H9 (cell line): ENCODE measurements around the gene MAPK11. TPM values are rescaled to one million over a fixed set of nuclear protein-coding genes. Genes with fewer than 3 reads are reported as not detected.

Source experiments
- DNase-seq: peaks from one replicate; pipeline ENCODE4 v3.0.0-alpha.2; 2017
- H2AFZ ChIP-seq: one replicate; pipeline ENCODE4 v1.6.1; 2013; ENCODE audit warnings: mild to moderate bottlenecking, low read length, control low read depth, moderate library complexity
- H2AK5ac ChIP-seq: 2 replicates; pipeline ENCODE4 v1.6.1; 2013; ENCODE audit warnings: low read length, control low read depth, mixed read lengths; ENCODE audit not compliant: insufficient read length
- H2BK120ac ChIP-seq: one replicate; pipeline ENCODE4 v1.6.1; 2013; ENCODE audit warnings: low read depth, mild to moderate bottlenecking, low read length, control low read depth, inconsistent platforms; ENCODE audit not compliant: poor library complexity, severe bottlenecking
- H2BK12ac ChIP-seq: 2 replicates; pipeline ENCODE4 v1.6.1; 2013; ENCODE audit warnings: low read length, control low read depth, mixed read lengths, low read depth; ENCODE audit not compliant: insufficient read length
- H2BK15ac ChIP-seq: 2 replicates; pipeline ENCODE4 v1.6.1; 2013; ENCODE audit warnings: low read depth, low read length, control low read depth
- H2BK20ac ChIP-seq: one replicate; pipeline ENCODE4 v1.6.1; 2013; ENCODE audit warnings: low read depth, mild to moderate bottlenecking, low read length, control low read depth, inconsistent platforms; ENCODE audit not compliant: poor library complexity, severe bottlenecking
- H2BK5ac ChIP-seq: 2 replicates; pipeline ENCODE4 v1.6.1; 2013; ENCODE audit warnings: low read length, control low read depth, mixed read lengths; ENCODE audit not compliant: insufficient read length
- H3K14ac ChIP-seq: 2 replicates; pipeline ENCODE4 v1.6.1; 2013; ENCODE audit warnings: low read length, control low read depth; ENCODE audit not compliant: insufficient read depth
- H3K18ac ChIP-seq: 2 replicates; pipeline ENCODE4 v1.6.1; 2013; ENCODE audit warnings: low read depth, mild to moderate bottlenecking, mixed read lengths, low read length, control low read depth; ENCODE audit not compliant: insufficient read length
- H3K23ac ChIP-seq: 2 replicates; pipeline ENCODE4 v1.6.1; 2013; ENCODE audit warnings: low read length, control low read depth, mixed read lengths, low read depth; ENCODE audit not compliant: insufficient read length
- H3K23me2 ChIP-seq: 2 replicates; pipeline ENCODE4 v1.6.1; 2013; ENCODE audit warnings: low read depth, mild to moderate bottlenecking, mixed read lengths, low read length, control low read depth; ENCODE audit not compliant: insufficient read length, poor library complexity, severe bottlenecking
- H3K27ac ChIP-seq: 2 replicates; pipeline ENCODE4 v1.5.1; 2013; ENCODE audit warnings: low read length, control low read depth, mixed read lengths, low read depth; ENCODE audit not compliant: insufficient read length
- H3K27me3 ChIP-seq: 2 replicates; pipeline ENCODE4 v1.6.1; 2013; ENCODE audit warnings: low read length, control low read depth, inconsistent platforms; ENCODE audit not compliant: insufficient read depth
- H3K4ac ChIP-seq: 2 replicates; pipeline ENCODE4 v1.6.1; 2013; ENCODE audit warnings: low read depth, mild to moderate bottlenecking, control low read depth, inconsistent platforms, low read length, moderate library complexity
- H3K4me1 ChIP-seq: 2 replicates; pipeline ENCODE4 v1.6.1; 2013; ENCODE audit warnings: low read length, control low read depth, inconsistent platforms; ENCODE audit not compliant: insufficient read depth
- H3K4me2 ChIP-seq: 2 replicates; pipeline ENCODE4 v1.6.1; 2013; ENCODE audit warnings: low read length, control low read depth, mixed read lengths; ENCODE audit not compliant: insufficient read length, insufficient read depth
- H3K56ac ChIP-seq: 2 replicates; pipeline ENCODE4 v1.6.1; 2013; ENCODE audit warnings: low read depth, mild to moderate bottlenecking, mixed read lengths, low read length, control low read depth; ENCODE audit not compliant: insufficient read length
- H3K79me1 ChIP-seq: 2 replicates; pipeline ENCODE4 v1.6.1; 2013; ENCODE audit warnings: low read depth, mild to moderate bottlenecking, moderate library complexity, low read length, control low read depth, inconsistent platforms; ENCODE audit not compliant: insufficient read depth, poor library complexity, severe bottlenecking
- H3K79me2 ChIP-seq: 2 replicates; pipeline ENCODE4 v1.6.1; 2013; ENCODE audit warnings: low read length, control low read depth, inconsistent platforms; ENCODE audit not compliant: insufficient read depth
- H3K9ac ChIP-seq: 2 replicates; pipeline ENCODE4 v1.6.1; 2013; ENCODE audit warnings: low read length, control low read depth, mixed read lengths; ENCODE audit not compliant: insufficient read length; ENCODE audit errors: extremely low read depth
- H3K9me3 ChIP-seq: one replicate; pipeline ENCODE4 v1.6.1; 2013; ENCODE audit warnings: low read depth, low read length, inconsistent platforms; ENCODE audit not compliant: control insufficient read depth
- H3T11ph ChIP-seq: one replicate; pipeline ENCODE4 v1.6.1; 2013; ENCODE audit warnings: mild to moderate bottlenecking, low read length, control low read depth, inconsistent platforms
- H4K20me1 ChIP-seq: one replicate; pipeline ENCODE4 v1.6.1; 2013; ENCODE audit not compliant: control insufficient read depth, insufficient read length, insufficient read depth
- H4K5ac ChIP-seq: 2 replicates; pipeline ENCODE4 v1.6.1; 2013; ENCODE audit warnings: low read depth, mild to moderate bottlenecking, mixed read lengths, low read length, control low read depth; ENCODE audit not compliant: insufficient read length
- H4K8ac ChIP-seq: replicated peaks from 2 replicates; pipeline ENCODE4 v1.6.1; 2013; ENCODE audit warnings: low read length, control low read depth, mixed read lengths, low read depth; ENCODE audit not compliant: insufficient read length
- H4K91ac ChIP-seq: 2 replicates; pipeline ENCODE4 v1.6.1; 2013; ENCODE audit warnings: low read depth, mild to moderate bottlenecking, moderate library complexity, mixed read lengths, low read length, control low read depth; ENCODE audit not compliant: insufficient read length
- H3K27ac Mint-ChIP-seq, 3 experiments: 2 replicates in 2 of 3; 3 replicates in 1 of 3; pipeline ENCODE4 v1.8.0; 2020 to 2021; ENCODE audit warnings: mixed read lengths in 3 of 3, mild to moderate bottlenecking in 1 of 3, moderate library complexity in 1 of 3
- H3K27me3 Mint-ChIP-seq: 2 replicates; pipeline ENCODE4 v1.8.0; 2021; ENCODE audit warnings: low read depth, mild to moderate bottlenecking, moderate library complexity, mixed read lengths
- H3K36me3 Mint-ChIP-seq, 3 experiments: 2 replicates in 2 of 3; 3 replicates in 1 of 3; pipeline ENCODE4 v1.8.0; 2020 to 2021; ENCODE audit warnings: low read depth in 3 of 3, mixed read lengths in 3 of 3; ENCODE audit not compliant: insufficient read depth in 1 of 3
- H3K4me1 Mint-ChIP-seq, 2 experiments: 2 replicates each; pipeline ENCODE4 v1.8.0; 2020; ENCODE audit warnings: mixed read lengths in 2 of 2
- H3K4me3 Mint-ChIP-seq, 2 experiments: 2 replicates in 1 of 2; 3 replicates in 1 of 2; pipeline ENCODE4 v1.8.0; 2020 to 2021; ENCODE audit warnings: mild to moderate bottlenecking in 2 of 2, mixed read lengths in 2 of 2, moderate library complexity in 1 of 2
- H3K9me3 Mint-ChIP-seq, 2 experiments: 2 replicates in 1 of 2; 3 replicates in 1 of 2; pipeline ENCODE4 v1.8.0; 2020; ENCODE audit warnings: mild to moderate bottlenecking in 2 of 2, mixed read lengths in 2 of 2, moderate library complexity in 1 of 2
- WGBS: extraction: QIAGEN DNeasy Blood & Tissue Kit; methylation state at CpG from one replicate; pipeline ENCODE4 v1.1.7; 2013; ENCODE audit warnings: missing lambda C conversion rate, low lambda C conversion rate, mixed read lengths; ENCODE audit not compliant: insufficient read length; ENCODE audit errors: extremely low coverage; 5-methylcytosine and 5-hydroxymethylcytosine counted together
- total RNA-seq: library from RNA; stranded (reverse); gene quantifications from 2 replicates; pipeline ENCODE4 v1.2.1, GENCODE V29; 2021
- TF ChIP-seq, protein P1 (sequence below): fragments of 200-600 bp; sonication (generic); conservative IDR thresholded peaks from 3 replicates; pipeline ENCODE4 v1.8.0; 2021; ENCODE audit warnings: antibody characterized with exemption, mild to moderate bottlenecking

MAPK11 gene
- total RNA-seq, 1 experiment from 2014 or later = 1.5 TPM

DNA sequence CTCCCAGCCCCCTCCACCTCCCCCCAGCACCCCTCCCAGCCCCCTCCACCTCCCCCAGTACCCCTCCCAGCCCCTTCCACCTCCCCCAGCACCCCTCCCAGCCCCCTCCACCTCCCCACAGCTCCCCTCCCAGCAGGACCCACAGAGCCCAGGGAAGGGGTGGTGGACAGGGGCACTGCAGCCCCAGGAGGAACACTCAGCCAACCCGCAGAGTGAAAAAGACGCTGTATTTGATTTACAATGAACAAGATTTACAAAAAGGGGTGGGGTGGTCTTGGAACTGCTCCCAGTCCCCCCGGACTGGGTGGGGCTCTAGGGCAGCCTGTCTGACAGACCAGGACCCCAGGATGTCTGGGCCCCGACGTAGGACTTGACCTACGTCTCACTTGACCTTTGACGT, 4.6 kb upstream of the MAPK11 start:
- Histone ChIP-seq H3K18ac (no peak overlapping the region), H2AK5ac (no peak overlapping the region), H3K4me1 (no peaks in the 10 kb centered on the region), H3K79me2 (no peaks in the 10 kb centered on the region), H4K91ac (no peak overlapping the region), H3K9me3 (no peaks in the 10 kb centered on the region), H3K27ac (no peak overlapping the region), H3K4me2 (no peak overlapping the region), H3K4ac (no peak overlapping the region), H3K23me2 (peaks cover 5% of the 10 kb centered on the region), H2AFZ (no peak overlapping the region), H2BK15ac (no peak overlapping the region), H4K5ac (no peak overlapping the region), H3K27me3 (no peaks in the 10 kb centered on the region; the same call in 1 of the 2 replicates), H4K8ac (no peak overlapping the region), H3K56ac (no peak overlapping the region), H3T11ph (no peak overlapping the region), H2BK12ac (no peak overlapping the region), H3K9ac (no peak overlapping the region), H3K14ac (no peak overlapping the region), H2BK5ac (no peak overlapping the region), H4K20me1 (no peaks in the 10 kb centered on the region), H2BK20ac (no peak overlapping the region), H3K23ac (no peak overlapping the region), H3K79me1 (no peaks in the 10 kb centered on the region), H2BK120ac (no peak overlapping the region)
- DNase-seq = no peak
- TF ChIP-seq, protein P1, sequence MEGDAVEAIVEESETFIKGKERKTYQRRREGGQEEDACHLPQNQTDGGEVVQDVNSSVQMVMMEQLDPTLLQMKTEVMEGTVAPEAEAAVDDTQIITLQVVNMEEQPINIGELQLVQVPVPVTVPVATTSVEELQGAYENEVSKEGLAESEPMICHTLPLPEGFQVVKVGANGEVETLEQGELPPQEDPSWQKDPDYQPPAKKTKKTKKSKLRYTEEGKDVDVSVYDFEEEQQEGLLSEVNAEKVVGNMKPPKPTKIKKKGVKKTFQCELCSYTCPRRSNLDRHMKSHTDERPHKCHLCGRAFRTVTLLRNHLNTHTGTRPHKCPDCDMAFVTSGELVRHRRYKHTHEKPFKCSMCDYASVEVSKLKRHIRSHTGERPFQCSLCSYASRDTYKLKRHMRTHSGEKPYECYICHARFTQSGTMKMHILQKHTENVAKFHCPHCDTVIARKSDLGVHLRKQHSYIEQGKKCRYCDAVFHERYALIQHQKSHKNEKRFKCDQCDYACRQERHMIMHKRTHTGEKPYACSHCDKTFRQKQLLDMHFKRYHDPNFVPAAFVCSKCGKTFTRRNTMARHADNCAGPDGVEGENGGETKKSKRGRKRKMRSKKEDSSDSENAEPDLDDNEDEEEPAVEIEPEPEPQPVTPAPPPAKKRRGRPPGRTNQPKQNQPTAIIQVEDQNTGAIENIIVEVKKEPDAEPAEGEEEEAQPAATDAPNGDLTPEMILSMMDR = no peak
- no peak overlapping the region; a peak in 1 of 5 replicates for H3K4me3 Mint-ChIP-seq
- H3K27me3 Mint-ChIP-seq = peaks cover 19% of the 10 kb centered on the region
- peaks cover 33 to 54% (median 46%) of the 10 kb centered on the region in 3 experiments for H3K36me3 Mint-ChIP-seq
- H3K9me3 Mint-ChIP-seq = peaks cover 8 to 13% of the 10 kb centered on the region in 2 experiments
- H3K4me1 Mint-ChIP-seq = peaks cover 2 to 8% of the 10 kb centered on the region in 2 experiments; a peak in 1 of 4 replicates
- WGBS = no CpG with 5 or more reads among the region's 7 CpGs
- no peak overlapping the region for H3K27ac Mint-ChIP-seq
